Activated gamma-delta T cell treated with anti-CD3 and anti-CD28 coated beads, Interleukin-2, amount 50 U/mL, for 16 hours (primary cell): ENCODE measurements around the gene YTHDF1.

Source experiments
- DNase-seq: peaks from one replicate; pipeline ENCODE4 v3.0.0-alpha.2; 2020; ENCODE audit warnings: low read depth

Gene YTHDF1

DNA sequence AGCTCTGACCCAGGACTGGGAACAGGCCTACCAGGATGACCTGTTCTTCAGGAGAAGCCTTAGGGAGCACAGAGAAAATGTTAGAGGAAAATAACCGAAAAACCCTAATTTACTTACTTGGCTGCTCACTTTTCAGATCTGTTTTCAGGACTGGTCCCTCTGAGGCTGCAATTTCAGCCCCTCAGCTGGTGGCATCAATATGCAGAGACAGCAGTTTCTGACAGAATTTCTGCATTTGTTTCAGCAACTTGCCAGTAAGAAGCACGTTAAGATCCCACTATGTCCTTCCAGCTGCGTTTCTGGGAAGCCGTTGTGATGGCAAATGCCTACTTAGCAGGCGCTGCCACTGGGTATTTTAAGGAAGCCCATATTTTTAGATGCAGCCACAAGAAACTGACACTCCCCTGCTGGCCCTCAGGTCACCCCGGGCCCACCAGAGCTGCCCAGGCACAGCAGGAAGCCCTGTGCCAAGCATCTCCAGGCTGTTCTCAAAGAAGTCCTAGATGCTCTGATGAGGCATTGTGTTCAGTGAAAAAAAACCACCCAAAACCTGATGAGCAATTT lies 7.5 kb downstream of the YTHDF1 start:
- DNase-seq: no peak

DNA sequence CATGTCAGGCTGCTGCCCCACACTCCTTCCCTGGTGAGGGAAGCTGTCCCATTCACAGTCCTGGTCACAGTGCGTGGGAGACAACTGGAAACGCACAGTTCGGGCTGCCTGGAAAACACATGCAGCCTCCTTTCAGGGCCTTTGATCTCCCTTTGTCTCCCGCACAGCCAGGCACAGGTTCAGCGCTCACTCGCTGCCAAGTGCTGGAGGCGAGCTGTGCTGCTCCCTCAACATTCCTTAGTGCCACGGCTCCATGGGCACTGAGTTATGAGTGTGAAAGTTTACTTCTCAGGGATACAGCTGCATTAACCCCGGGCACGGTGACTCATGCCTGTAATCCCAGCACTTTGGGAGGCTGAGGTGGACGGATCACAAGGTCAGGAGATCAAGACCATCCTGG lies 9.1 kb downstream of the YTHDF1 start:
- DNase-seq: no peak

DNA sequence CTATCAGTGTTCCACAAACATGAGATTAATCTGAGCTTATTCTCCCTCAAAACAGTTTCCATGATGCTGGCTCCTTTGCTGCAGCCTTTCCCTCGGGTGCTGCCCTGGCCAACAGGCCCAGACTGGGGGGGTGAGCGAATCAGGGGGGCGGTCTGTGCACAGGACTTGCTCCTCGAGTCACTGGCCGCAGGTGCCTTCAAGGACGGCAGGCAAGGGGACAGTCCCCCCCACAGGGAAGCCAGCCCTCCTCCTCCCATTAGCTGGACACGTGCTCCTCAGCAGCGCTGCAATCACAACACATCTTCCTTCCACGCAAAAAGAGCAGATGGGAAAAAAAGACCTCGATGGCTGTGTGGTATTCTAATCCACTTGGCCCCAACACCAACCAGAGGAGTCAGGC lies 10.0 kb downstream of the YTHDF1 start:
- DNase-seq: no peak

DNA sequence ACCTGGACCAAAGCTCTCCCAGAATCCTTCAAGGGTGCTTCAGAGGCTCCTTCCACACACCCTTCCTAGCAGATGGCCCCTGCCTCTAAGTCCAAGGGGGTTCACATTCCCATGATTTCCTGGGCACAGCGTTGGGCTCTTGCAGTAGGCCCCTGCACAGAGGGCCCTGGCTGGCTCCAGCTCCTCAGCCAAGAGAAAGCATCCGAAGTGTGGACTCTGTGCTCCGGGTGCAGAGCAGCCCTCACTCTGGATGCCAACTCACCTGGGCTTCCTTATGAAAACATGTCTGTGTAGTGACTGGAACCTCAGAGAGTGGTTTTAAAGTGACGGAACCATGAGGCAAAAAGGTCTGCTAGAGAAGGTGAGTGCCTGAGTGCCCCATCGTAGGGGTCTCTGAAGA lies 11.6 kb downstream of the YTHDF1 start:
- DNase-seq: no peak

DNA sequence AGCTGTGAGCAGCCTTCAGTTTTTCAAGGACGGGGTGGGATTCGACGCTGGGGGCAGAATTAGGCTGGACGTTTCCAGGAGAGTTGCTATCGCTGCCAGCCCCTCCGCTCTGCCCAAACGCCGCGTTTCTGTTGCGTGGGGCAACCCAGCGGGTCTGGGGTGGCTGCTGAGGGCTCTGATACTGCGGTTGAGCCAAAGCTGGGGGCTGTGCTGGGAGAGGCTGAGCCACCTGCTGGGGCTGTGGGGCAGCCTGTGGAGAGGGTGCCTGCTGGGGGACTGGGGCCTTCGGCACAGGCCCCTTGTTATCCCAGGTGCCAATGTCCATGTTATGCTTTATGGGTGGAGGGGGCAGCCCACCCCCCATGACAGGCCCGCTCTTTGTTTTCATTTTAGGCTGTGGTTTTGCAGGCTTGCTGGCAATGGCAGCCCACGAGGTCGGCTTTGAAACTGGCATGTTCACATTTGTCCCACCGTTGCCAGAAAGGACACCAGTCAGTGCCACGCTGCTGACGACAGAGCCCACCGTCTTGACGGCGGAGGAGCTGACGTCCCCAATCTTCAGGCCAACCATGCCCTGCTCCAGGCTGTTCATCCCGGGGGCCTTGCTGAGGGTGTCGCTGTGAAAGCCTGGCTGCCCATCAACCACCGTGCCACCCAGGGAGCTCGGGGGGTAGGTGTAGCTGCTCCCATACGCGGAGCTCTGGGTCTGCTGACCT lies 13.0 kb downstream of the YTHDF1 start:
- no peak for DNase-seq

DNA sequence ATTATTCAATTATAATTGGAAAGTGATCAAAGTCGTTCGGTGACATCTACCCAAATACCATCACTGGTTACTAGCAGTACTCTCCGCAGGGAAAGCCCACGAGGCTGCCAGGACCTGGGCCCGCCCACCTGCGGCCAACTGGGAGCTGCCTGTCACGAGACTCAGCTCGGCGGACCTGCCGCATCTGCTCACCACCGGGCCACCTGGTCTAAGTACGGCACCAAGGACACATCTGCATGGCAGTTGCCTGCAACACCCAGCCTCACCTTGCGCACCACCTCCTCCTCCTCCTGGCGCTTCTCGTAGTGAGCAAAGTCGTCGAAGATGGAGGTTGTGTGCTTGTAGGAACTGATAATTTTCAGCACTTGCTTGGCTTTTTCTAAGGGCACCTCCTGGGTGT lies 13.9 kb downstream of the YTHDF1 start:
- DNase-seq: no peak

DNA sequence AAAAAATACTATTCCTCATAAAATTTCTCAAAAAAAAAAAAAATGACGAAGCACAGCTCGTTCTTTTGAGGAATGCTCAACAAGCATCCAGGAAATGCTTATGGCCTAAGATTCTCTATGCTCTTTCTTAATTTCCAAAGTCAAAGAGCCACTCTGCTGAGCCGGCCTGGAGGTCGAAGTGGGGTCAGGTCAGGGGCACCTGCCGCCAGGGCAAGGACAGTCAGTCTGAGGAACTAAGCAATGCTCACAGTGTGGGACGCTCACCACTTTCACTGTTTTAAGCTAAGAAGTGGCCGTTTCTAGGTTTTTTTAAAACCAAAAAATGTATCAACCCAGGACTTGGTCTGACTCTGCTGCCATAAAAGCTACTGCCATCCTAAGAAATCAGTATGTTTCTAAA lies 17.3 kb downstream of the YTHDF1 start:
- DNase-seq: no peak

DNA sequence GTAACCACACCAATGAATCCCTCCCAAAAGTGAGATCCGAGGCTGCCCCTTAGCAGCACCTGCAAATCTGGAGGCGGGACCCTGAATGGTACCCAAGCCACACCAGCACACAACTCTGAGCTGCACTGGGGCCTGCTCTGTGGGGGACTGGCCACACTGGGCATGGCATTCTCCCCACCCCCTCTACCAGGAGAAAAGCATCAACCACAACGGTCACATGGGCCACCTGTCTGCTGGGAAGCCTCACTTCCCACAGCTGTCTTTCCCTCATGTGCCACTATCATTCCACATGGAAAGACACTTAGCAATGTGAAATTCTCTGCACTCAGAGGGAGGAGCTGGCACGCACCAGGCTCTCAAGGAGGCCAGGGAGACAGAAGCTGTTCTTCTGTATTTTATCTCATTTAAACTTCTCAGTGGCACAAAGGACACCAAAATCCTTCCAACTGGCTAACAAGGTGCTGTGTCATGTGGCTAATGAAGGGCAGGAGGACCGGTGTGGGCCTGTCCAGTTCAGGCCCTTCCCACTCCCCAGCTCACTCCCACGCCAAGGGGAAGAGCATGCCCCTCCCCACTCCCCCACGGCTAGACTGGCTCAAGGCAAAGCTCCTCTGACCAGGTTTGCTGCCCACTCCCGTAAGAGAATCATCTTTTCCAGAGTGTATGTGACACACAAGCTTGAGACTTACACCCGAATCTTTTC lies 19.0 kb downstream of the YTHDF1 start:
- no peak for DNase-seq

DNA sequence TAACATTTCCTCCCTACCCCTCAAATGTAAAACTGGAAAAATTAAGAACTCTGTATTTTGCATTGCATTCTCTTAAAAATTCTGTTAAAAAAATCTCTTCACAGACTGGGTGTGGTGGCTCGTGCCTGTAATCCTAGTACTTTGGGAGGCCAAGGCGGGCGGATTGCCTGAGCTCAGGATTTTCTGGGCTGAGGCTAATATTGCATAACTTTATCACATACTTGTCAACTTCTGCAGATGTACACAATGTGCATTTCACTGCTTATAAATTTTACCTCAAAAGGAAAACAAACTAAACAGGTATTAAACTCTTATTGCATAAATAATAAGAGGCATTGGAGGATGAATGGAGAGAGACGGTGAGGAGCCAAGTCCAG lies 21.1 kb downstream of the YTHDF1 start:
- no peak for DNase-seq

DNA sequence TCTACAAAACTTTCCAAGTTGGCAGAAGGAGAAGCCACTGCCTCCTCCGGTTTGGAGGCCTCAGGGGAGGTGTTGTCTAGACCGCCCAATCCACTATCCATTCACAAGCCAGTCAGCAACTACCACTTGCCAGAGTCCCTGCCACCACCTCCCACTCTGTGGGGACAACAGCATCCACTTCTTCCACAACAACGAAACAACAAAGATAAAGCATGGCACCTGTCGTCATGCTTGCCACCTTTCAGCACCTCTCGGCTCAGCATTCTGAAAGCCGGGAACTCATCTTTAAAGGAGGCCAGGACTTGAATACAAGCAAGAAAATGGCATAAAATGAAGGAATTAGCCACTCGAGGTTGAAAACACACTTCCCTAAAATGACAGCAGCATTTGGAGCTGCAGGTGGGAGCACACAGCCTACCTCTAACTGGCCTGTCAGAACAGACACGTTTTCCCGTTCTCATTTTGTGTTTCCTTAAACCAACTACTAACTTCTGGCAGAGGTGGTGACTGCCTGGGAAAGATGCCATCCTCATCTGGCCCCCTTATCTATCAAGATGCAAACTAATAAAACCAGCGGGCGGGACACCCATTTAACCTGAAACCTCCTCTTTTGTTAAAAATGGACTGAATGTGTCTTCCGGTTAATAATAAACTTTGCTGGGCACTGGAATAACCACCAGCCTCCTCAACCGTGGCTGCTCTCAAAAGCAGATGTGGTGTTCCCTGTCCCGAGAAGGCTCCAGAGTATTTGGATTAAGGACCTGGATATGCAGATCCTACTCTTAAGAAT lies 21.7 kb downstream of the YTHDF1 start:
- no peak for DNase-seq

DNA sequence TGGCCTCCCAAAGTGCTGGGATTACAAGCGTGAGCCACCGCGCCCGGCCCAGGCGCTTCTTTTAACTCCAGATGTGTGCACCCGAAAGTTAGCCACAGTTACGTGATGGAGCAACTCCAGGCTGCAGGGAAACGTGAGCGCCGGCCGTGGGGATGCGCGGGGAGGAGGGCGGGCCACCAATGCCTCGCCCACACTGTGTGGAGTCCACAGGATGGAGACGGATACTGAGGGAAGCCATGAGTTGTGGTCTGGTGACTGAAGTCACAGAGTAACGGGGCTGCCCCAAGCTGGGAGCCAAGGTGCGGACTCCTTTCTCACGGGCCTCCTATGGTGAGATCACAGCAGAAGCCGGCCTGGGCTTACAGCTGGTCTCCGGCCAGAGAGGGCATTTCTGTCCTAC lies 23.2 kb downstream of the YTHDF1 start:
- DNase-seq: no peak

DNA sequence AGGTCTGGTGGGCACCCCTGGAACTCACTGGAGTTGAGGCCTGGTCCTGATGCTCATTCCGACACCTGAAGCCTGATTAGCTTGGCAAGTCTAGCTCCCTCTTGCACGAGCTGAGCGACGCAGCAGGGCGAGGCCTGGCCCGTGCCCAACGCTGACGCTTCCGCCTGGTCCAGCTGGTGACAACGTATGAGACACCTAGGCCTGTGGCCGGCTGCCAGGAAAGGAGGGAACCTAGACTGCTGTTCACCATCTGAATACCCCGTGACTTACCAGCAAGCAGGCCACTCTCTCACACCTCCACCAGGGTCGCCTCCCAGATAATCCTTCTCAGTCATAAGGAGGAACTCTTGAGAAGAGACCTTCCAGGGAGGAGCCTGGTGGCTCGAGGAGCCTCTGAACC lies 24.5 kb downstream of the YTHDF1 start:
- no peak for DNase-seq

DNA sequence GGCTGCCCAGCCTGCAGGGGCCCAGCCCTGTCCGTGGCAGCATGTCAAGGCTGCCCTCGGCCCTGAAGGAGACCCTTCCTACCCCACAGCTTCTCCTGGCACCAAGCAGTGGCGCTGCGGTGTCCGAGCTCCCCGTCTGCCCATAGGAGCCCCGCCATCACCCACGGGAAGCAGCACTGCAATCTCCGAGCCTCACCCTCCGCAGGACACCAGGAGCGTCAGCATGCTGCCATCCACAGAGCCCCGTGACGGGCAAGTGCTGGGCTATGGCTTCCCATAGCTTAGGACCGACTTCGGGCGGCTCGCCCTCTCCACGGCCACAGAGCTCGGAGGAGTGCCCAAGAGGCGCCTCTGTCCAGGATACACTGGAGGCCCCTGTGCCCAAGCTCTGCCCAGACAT lies 25.1 kb downstream of the YTHDF1 start:
- DNase-seq: no peak

DNA sequence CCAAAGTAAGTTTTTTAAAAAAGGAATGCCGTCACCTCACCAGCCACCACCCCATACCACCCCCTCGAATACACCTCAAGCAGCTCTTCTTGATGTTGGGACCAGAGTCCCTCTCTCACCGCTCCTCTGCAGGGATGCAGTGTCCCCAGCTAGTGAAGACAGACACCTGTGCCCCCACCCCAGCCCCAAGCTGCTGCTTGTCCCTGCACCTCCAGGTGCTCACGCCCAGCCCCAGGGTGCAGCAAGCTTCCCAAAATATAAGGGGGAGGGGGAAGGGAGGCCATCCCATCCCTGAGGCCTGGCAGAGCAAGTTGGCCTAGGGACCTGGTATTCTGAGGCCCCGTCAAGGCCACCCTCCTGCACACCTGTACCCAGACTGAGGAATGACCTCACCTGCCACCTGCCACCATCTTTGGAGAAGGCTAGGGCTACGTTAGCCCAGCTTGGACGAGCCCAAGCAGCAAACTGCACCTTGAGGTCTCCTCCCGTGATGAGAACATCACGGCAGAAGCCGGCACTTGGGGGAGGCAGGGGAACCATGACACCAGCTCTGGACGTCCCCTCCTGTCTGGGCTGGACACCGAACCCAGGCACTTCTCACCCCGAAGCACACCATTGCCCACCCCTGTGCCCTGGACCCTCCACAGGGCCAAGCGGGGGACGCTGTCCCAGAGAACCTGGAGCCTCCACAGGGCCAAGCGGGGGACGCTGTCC lies 25.9 kb downstream of the YTHDF1 start:
- DNase-seq: no peak

DNA sequence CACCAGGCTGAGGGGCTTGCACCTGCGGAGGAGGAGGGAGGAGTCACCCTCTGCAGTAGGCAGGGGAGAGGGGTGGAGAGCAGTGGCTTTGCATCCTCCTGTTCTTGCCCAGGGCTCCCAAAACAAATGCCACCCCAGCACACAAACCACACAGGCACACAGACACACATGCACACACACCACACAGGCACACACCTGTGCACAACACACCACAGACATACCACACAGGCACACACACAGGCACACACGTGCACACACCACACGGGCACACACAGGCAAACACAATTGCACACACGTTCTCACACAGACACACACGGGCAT lies 26.6 kb downstream of the YTHDF1 start:
- no peak for DNase-seq

DNA sequence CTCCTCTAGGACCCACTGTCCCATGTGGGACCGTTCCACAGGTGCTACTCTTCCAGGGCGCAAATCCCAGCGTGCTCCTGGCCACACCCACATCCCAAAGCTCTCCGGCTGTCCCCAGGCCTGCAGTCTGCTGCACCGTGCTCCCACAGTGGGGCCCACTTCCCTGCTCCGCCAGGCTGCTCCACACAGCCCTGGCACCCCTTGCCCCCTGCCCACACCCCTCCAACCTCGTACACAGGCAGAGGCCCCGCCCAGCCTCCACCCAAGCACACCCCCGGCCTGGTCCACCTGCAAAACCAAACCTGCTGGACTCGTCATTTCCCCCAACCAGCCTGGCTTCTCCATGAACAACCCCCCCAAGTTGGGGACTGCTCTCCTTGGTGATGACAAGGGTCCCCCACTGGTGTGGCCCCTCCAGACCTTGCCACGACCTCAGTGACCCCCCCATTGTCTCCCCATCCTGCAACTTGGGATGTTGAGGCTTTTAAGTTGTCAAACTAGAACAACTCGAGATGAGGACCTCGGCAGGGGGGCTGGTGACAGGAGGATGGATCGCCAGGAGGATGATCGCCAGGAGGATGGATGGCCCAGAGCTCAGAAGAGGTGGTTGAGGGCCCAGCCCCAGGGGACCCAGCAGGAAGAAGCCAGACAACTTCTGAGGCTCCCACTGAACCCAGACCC lies 27.1 kb downstream of the YTHDF1 start:
- no peak for DNase-seq

DNA sequence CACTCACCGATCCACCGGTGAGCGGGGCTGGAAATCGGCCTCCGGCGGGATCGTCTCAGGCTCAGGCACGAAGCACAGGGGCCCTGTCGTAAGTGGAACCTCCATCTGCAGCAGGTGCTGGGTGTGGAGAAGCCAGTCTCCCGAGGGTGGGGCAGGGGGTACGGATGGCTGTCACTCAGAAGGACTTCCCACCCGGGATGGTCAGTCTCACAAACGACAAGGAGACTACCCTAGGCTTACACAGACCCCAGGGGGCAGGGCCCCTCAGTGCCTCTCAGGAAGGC lies 27.8 kb downstream of the YTHDF1 start:
- DNase-seq: no peak

DNA sequence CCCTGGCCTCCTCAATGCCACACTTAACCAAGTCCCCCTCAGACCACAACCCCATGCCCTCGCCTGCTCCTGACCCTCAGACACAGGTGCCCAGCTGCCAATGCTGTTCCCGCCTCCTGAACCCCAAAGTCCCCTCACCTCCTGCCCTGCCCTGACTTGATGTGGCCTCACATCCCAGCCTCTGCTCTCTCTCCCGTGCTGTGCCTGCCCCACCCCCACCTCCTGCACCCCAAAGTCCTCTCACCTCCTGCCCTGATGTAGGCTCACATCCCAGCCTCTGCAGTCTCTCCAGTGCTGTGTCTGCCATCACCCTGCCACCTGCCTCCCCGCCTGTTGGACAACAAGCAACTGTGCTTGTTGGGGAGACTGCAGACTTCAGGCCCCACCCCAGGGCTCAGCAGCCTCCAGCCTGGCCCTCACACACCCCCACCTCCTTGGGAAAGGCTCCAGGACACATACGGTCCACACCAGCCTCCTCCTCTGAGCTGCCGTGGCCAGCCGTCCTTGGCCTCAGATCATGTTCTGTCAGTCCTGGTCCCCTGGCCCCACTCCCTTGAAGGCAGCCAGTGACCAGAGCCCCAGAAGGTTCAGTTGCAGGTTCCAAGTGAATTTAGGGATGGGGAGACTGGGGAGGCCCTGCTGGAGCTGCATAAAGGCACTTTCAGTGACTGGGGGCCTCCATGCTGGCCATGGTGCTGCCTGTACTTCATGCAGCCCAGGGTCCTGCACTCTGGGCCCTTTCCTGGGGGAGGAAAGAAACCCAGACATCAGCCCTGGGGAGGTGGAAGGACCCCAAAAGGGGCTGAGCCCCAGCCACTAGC lies 28.4 kb downstream of the YTHDF1 start:
- DNase-seq: no peak

DNA sequence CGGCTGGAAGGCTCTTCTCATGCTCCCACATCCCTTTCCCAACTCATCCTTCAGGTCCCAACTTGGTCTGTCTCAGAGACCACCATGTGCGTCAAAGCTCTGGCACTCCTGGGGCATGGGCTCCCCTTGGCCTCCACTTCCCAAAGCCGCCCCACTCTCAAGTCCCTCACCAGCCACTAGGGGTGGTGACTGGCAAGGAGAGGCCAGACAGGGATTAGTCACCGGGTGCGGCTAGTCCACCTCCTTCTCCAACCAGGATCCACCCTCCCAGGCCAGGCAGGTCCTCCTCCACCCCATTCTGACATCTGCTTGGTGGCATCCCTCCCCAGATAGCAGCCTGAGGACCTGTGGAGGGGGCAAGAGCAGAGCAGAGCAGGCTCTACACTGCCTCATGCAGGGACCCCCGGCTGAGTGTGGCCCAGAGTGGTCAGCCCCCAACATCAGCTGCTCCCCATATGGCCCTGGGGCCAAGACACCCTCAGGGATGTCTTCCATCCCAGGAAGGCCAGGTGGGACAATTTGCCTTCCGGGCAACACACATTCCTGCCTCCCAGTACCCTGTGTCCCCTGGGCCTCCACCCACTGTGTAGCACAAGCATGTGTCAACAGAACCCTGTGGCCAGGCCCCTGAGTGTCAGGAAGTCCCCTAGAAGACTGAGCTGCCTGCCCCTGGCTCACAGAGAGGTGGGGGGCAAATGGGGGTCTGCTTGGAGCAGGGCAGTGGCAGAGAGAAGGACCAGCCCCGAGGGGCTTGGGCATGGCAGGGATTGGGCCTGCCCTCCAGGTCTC lies 29.2 kb downstream of the YTHDF1 start:
- no peak for DNase-seq

DNA sequence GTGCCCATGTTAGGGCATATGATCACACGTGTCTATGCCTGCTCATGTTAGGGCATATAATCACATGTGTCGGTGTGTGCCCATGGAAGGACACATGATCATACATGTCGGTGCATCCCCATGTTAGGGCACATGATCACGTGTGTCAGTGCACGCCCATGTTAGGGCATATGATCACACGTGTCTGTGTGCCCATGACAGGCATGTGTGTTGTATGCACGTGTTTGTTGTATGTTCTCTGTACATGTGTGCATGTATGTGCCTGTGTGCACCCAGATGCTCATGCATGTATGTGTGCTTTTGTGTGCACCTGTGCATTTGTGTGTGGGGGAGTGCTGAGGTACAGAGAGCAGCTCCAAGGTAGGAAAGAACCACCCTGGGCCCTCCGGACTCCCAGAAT lies 29.8 kb downstream of the YTHDF1 start:
- DNase-seq: no peak
